ENCODE data around the gene RFTN2.
"Not testable (repeated sequence)": the region's sequence is repeated elsewhere in the genome, so short reads cannot be mapped to it uniquely, and the experiment has no call there.

Gene RFTN2

GRCh38 chr2:197700960-197701359 is 25.6 kb upstream of the RFTN2 start:
- peak; percentile 10 to 23 for DNase-seq
- Histone ChIP-seq H3K14ac (ENCODE audit: low read length) (no peak overlapping the region), H3K23ac (ENCODE audit: low read length) (no peak overlapping the region), H2AFZ (ENCODE audit: insufficient read depth, low read length, poor library complexity) (no peak overlapping the region), H2BK5ac (ENCODE audit: low read depth, low read length, poor library complexity) (no peak overlapping the region), H3K4me1 (ENCODE audit: control insufficient read depth in 1 of 2, insufficient read depth in 2 of 2, low read length in 2 of 2) (peaks cover under 1 to 1% of the 10 kb centered on the region in 2 experiments), H2AK5ac (ENCODE audit: low read length) (no peak overlapping the region), H4K8ac (ENCODE audit: low read depth, low read length) (no peak overlapping the region), H4K12ac (ENCODE audit: low read depth, low read length) (no peak overlapping the region), H3K9me3 (ENCODE audit: insufficient read depth, low read depth, low read length) (no peaks in the 10 kb centered on the region), H3K79me1 (ENCODE audit: low read length) (peaks cover 4% of the 10 kb centered on the region), H2BK12ac (ENCODE audit: low read length) (no peak overlapping the region), H3K9ac (ENCODE audit: low read length) (no peak overlapping the region), H3K27ac (ENCODE audit: low read depth, low read length) (no peak overlapping the region), H2BK120ac (ENCODE audit: insufficient read depth, low read length, poor library complexity) (no peak overlapping the region), H4K91ac (ENCODE audit: low read depth, low read length) (no peak overlapping the region), H3K4ac (ENCODE audit: low read depth, low read length) (no peak overlapping the region), H3K4me3 (ENCODE audit: low read depth, low read length) (no peak overlapping the region), H3K18ac (ENCODE audit: low read length) (no peak overlapping the region), H3K4me2 (ENCODE audit: low read length) (no peak overlapping the region), H3K36me3 (ENCODE audit: control insufficient read depth in 1 of 2, insufficient read depth in 2 of 2, low read length in 2 of 2) (no peaks in the 10 kb centered on the region), H3K79me2 (ENCODE audit: control insufficient read depth, insufficient read depth, low read length, poor library complexity) (no peaks in the 10 kb centered on the region), H3K27me3 (ENCODE audit: insufficient read depth, low read length) (no peaks in the 10 kb centered on the region)
- no CpG with 5 or more reads among the region's 3 CpGs for WGBS (ENCODE audit: extremely low coverage, insufficient coverage, insufficient read length)

DNA sequence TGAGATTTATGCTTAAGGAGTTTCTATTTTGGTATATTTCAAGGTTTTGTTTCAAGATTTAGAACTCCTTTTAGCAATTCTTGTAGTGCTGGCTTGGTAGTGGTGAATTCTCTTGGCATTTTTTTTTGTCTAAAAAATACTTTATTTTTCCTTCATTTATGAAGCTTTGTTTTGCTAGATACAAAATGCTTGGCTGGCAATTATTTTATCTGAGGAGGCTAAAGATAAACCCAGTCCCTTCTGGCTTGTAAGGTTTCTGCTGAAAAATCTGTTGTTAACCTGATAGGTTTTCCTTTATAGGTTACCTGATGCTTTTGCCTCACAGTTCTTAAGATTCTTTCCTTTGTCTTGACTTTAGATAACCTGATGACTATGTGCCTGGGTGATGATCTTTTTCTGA is 24.3 kb upstream of the RFTN2 start:
- not testable (repeated sequence) for H3K23ac ChIP-seq (ENCODE audit: low read length); H3K18ac ChIP-seq (ENCODE audit: low read length); H3K36me3 ChIP-seq (ENCODE audit: control insufficient read depth in 1 of 2, insufficient read depth in 2 of 2, low read length in 2 of 2); H4K12ac ChIP-seq (ENCODE audit: low read depth, low read length); H2BK5ac ChIP-seq (ENCODE audit: low read depth, low read length, poor library complexity); H3K4me3 ChIP-seq (ENCODE audit: low read depth, low read length); H3K9ac ChIP-seq (ENCODE audit: low read length); H3K79me2 ChIP-seq (ENCODE audit: control insufficient read depth, insufficient read depth, low read length, poor library complexity); H4K91ac ChIP-seq (ENCODE audit: low read depth, low read length); H3K4me1 ChIP-seq (ENCODE audit: control insufficient read depth in 1 of 2, insufficient read depth in 2 of 2, low read length in 2 of 2); H3K9me3 ChIP-seq (ENCODE audit: insufficient read depth, low read depth, low read length); H3K27me3 ChIP-seq (ENCODE audit: insufficient read depth, low read length); H3K4ac ChIP-seq (ENCODE audit: low read depth, low read length); H2AFZ ChIP-seq (ENCODE audit: insufficient read depth, low read length, poor library complexity); DNase-seq; H2BK120ac ChIP-seq (ENCODE audit: insufficient read depth, low read length, poor library complexity); H3K14ac ChIP-seq (ENCODE audit: low read length); H3K27ac ChIP-seq (ENCODE audit: low read depth, low read length); H2AK5ac ChIP-seq (ENCODE audit: low read length); H2BK12ac ChIP-seq (ENCODE audit: low read length); H3K79me1 ChIP-seq (ENCODE audit: low read length); H4K8ac ChIP-seq (ENCODE audit: low read depth, low read length); H3K4me2 ChIP-seq (ENCODE audit: low read length)

DNA sequence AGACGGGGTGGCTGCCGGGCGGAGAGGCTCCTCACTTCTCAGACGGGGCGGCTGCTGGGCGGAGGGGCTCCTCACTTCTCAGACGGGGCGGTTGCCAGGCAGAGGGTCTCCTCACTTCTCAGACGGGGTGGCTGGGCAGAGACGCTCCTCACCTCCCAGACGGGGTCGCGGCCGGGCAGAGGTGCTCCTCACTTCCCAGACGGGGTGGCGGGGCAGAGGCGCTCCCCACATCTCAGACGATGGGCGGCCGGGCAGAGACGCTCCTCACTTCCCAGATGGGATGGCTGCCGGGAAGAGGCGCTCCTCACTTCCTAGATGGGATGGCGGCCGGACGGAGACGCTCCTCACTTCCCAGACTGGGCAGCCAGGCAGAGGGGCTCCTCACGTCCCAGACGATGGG is 21.2 kb upstream of the RFTN2 start:
- H3K4me3 ChIP-seq (ENCODE audit: low read depth, low read length); H3K27ac ChIP-seq (ENCODE audit: low read depth, low read length): not testable (repeated sequence)

GRCh38 chr2:197695971-197696370 is 20.6 kb upstream of the RFTN2 start:
- H3K79me1 ChIP-seq (ENCODE audit: low read length); H2AK5ac ChIP-seq (ENCODE audit: low read length); H2BK12ac ChIP-seq (ENCODE audit: low read length); H3K79me2 ChIP-seq (ENCODE audit: control insufficient read depth, insufficient read depth, low read length, poor library complexity); H3K36me3 ChIP-seq (ENCODE audit: control insufficient read depth in 1 of 2, insufficient read depth in 2 of 2, low read length in 2 of 2); H3K4ac ChIP-seq (ENCODE audit: low read depth, low read length); H3K27ac ChIP-seq (ENCODE audit: low read depth, low read length); H3K18ac ChIP-seq (ENCODE audit: low read length); H3K9ac ChIP-seq (ENCODE audit: low read length); H3K14ac ChIP-seq (ENCODE audit: low read length); H3K4me2 ChIP-seq (ENCODE audit: low read length); H2BK5ac ChIP-seq (ENCODE audit: low read depth, low read length, poor library complexity); H4K8ac ChIP-seq (ENCODE audit: low read depth, low read length); H3K23ac ChIP-seq (ENCODE audit: low read length); H3K4me3 ChIP-seq (ENCODE audit: low read depth, low read length); H3K9me3 ChIP-seq (ENCODE audit: insufficient read depth, low read depth, low read length); H3K27me3 ChIP-seq (ENCODE audit: insufficient read depth, low read length); H4K12ac ChIP-seq (ENCODE audit: low read depth, low read length); DNase-seq; H3K4me1 ChIP-seq (ENCODE audit: control insufficient read depth in 1 of 2, insufficient read depth in 2 of 2, low read length in 2 of 2); H2BK120ac ChIP-seq (ENCODE audit: insufficient read depth, low read length, poor library complexity); H4K91ac ChIP-seq (ENCODE audit: low read depth, low read length); H2AFZ ChIP-seq (ENCODE audit: insufficient read depth, low read length, poor library complexity): not testable (repeated sequence)
- no CpG with 5 or more reads among the region's 30 CpGs for WGBS (ENCODE audit: extremely low coverage, insufficient coverage, insufficient read length)

More for the DNA sequence above, 21.2 kb upstream of the RFTN2 start:
- H3K18ac ChIP-seq (ENCODE audit: low read length); H2BK12ac ChIP-seq (ENCODE audit: low read length); H3K79me2 ChIP-seq (ENCODE audit: control insufficient read depth, insufficient read depth, low read length, poor library complexity); H4K91ac ChIP-seq (ENCODE audit: low read depth, low read length); DNase-seq; H3K23ac ChIP-seq (ENCODE audit: low read length); H3K9ac ChIP-seq (ENCODE audit: low read length); H2BK5ac ChIP-seq (ENCODE audit: low read depth, low read length, poor library complexity); H3K9me3 ChIP-seq (ENCODE audit: insufficient read depth, low read depth, low read length); H3K4me1 ChIP-seq (ENCODE audit: control insufficient read depth in 1 of 2, insufficient read depth in 2 of 2, low read length in 2 of 2); H3K36me3 ChIP-seq (ENCODE audit: control insufficient read depth in 1 of 2, insufficient read depth in 2 of 2, low read length in 2 of 2); H3K14ac ChIP-seq (ENCODE audit: low read length); H3K4ac ChIP-seq (ENCODE audit: low read depth, low read length); H4K12ac ChIP-seq (ENCODE audit: low read depth, low read length); H3K79me1 ChIP-seq (ENCODE audit: low read length); H2AFZ ChIP-seq (ENCODE audit: insufficient read depth, low read length, poor library complexity); H4K8ac ChIP-seq (ENCODE audit: low read depth, low read length); H3K27me3 ChIP-seq (ENCODE audit: insufficient read depth, low read length); H2AK5ac ChIP-seq (ENCODE audit: low read length); H3K4me2 ChIP-seq (ENCODE audit: low read length); H2BK120ac ChIP-seq (ENCODE audit: insufficient read depth, low read length, poor library complexity): not testable (repeated sequence)
- WGBS (ENCODE audit: extremely low coverage, insufficient coverage, insufficient read length) = no CpG with 5 or more reads among the region's 29 CpGs
